H1 (cell line): ENCODE measurements around the gene DEUP1.

Experiments used
- PHF8 ChIP-seq: fragments of 200-600 bp; sonication (generic); conservative IDR thresholded peaks from 2 replicates; pipeline ENCODE4 v1.7.1; 2012; ENCODE audit warnings: low read depth, mild to moderate bottlenecking, inconsistent platforms, low read length, moderate library complexity
- TAF1 ChIP-seq: IDR thresholded peaks from 2 replicates; pipeline ENCODE4 v1.6.1; 2011; ENCODE audit warnings: mild to moderate bottlenecking, low read depth, low read length

GRCh38 chr11:93467054-93467453 lies 136.5 kb downstream of the DEUP1 start:
- TF ChIP-seq PHF8: no peak
- no peak for TF ChIP-seq TAF1
